Raji (cell line): ENCODE data around the gene NUDT15.

Source experiments
- POLR2A ChIP-seq: IDR thresholded peaks from 2 replicates; pipeline ENCODE4 v1.6.1; 2011; ENCODE audit warnings: low read depth, low read length, control low read depth; ENCODE audit not compliant: insufficient read depth

The NUDT15 gene

GRCh38 chr13:48078251-48078656 is 40.7 kb downstream of the NUDT15 start:
- TF ChIP-seq POLR2A = no peak

- no peak for TF ChIP-seq POLR2A
Measured at GRCh38 chr13:48081739-48082138, 44.2 kb downstream of the NUDT15 start.

DNA sequence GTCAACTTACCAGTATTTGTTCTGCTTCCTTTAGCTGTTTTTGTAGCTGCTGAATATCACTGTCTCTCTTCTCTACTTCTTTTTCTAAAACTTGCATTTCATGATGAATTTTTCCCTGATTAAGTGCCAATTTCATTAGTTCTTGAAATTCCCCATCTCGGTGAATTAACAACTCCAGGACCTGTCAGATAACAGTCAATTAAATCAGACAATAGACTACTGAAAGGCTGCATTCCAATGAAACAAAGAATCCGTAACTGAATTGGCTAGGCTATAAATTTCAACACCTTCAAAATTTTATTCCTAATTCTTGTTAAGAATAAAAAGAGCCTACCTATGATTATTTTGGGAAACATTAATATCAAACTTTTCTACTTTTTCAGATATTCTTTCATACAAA is 48.7 kb downstream of the NUDT15 start:
- TF ChIP-seq POLR2A = no peak

GRCh38 chr13:48093588-48093987 is 56.1 kb downstream of the NUDT15 start:
- TF ChIP-seq POLR2A = no peak

DNA sequence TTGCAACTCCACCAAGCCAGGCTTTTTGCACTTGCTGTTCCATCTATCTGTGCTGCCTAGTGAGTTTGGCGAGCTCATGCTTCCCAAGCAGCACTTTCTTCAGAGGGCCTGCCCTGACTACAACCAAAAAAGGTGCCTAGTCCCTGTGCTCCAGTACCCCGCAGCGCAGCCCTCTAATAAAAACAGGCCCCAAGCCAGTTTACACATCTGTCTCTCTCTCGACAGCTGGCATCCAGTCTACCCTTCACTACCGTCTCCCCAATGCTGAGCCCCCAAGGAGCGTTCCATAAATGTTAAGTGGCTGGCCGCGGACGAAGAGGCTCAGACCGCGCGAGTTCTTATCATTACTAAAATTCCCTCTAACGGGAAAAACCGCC is 56.9 kb downstream of the NUDT15 start:
- no peak for TF ChIP-seq POLR2A

DNA sequence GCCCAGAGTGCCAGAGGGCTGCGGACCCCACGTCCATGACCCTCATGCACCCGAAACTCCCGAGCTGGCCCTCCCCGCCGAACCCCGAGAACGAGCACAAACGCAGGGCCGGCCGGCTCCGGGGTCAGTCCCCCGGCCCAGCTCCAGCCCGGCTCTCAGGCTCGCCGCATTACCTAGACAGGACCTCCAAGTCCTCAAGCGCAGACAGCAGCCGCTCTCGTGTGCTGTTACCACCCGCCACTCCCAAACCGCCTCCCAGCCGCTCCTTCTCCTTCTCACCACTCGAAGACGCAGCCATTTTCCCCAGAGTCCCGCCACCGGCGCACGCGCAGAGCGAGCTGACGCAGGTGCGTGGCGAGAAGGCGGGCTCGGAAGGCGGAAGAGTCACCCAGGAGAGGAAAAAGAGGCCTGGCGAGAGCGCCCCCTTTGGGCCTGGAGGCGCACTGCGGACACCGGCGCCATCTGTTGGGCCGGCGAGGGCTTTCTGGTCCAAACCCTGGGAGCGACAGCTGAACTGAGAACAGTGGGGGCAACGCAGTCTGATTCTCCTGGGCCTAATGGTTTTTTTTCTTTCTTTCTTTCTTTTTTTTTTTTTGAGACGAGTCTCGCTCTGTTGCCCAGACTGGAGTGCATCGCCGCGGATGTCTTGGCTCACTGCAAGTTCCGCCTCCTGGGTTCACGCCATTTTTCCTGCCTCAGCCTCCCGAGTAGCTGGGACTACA is 57.4 kb downstream of the NUDT15 start, which contains the start of gene MED4:
Gene MED4 (minus strand): TSS at position 324 of the 722 bp plus-strand sequence. CDS start 26 bp downstream, at position 298.
- peak; percentile 89 for TF ChIP-seq POLR2A

- no peak for TF ChIP-seq POLR2A
Measured at GRCh38 chr13:48096670-48097069, 59.1 kb downstream of the NUDT15 start.
